HCT116 (cell line): ENCODE data around the gene NUAK2. TPM values are rescaled to one million over a fixed set of nuclear protein-coding genes. Genes with fewer than 3 reads are reported as not detected.

ENCODE experiments used
- ATAC-seq: fragments of 200-7000 bp; cut with Tn5 transposase; 2 replicates; pipeline ENCODE4 v1.9.1; 2020; ENCODE audit warnings: mild to moderate bottlenecking, moderate library complexity
- BruUV-seq: library from RNA; stranded (reverse); fragments of 400-500 nt; replicated peaks from 2 replicates; lab custom pipeline; 2021; lab: Mats Ljungman, UMichigan
- CTCF ChIA-PET: fragments of 300-600 bp; sonication (Branson Sonifier 250); formaldehyde crosslinking; loops from one replicate; lab custom pipeline; 2021; ENCODE audit warnings: antibody characterized with exemption; lab: Charles Lee
- POLR2A ChIA-PET: fragments of 300-600, 350-600 bp; sonication (Branson Sonifier 250); formaldehyde crosslinking; loops from one replicate; lab custom pipeline; 2021; ENCODE audit warnings: antibody characterized with exemption; lab: Charles Lee
- RAD21 ChIA-PET, 2 experiments: fragments of 300-600 bp; sonication (Branson Sonifier 250); formaldehyde crosslinking; loops; one replicate each; lab custom pipeline; 2023; ENCODE audit warnings: low total read pairs in 2 of 2; ENCODE audit not compliant: uncharacterized antibody in 2 of 2, unreplicated experiment in 2 of 2, low non-redundant PET in 1 of 2; lab: Charles Lee
- DNase-seq: peaks from one replicate; pipeline ENCODE4 v3.0.0-alpha.2; 2010; ENCODE audit warnings: low read depth, low spot score
- H2AFZ ChIP-seq: fragments of 200-600 bp; shearing (Covaris generic), sonication (generic); 2 replicates; pipeline ENCODE4 v1.6.1; 2017; ENCODE audit warnings: low read depth, mixed run types, mixed read lengths, antibody characterized with exemption, low read length; ENCODE audit not compliant: poor library complexity, severe bottlenecking
- H3K27ac ChIP-seq: 2 replicates; pipeline ENCODE4 v1.5.1; 2012; ENCODE audit warnings: low read depth, low read length
- H3K27me3 ChIP-seq: fragments of 200-600 bp; sonication (generic); 2 replicates; pipeline ENCODE4 v1.6.1; 2016; ENCODE audit warnings: mixed run types, low read length, mixed read lengths; ENCODE audit not compliant: insufficient read depth
- H3K36me3 ChIP-seq, 2 experiments: fragments of 200-500 bp in 1 of 2; fragments of 200-600 bp in 1 of 2; sonication (Bioruptor generic) in 1 of 2; sonication (generic) in 1 of 2; 2 replicates each; pipeline versions ENCODE4 v1.5.1 to v1.6.1; 2014 to 2016; ENCODE audit warnings: low read length in 2 of 2, inconsistent platforms in 1 of 2, mixed read lengths in 1 of 2, mixed run types in 1 of 2; ENCODE audit not compliant: insufficient read depth in 2 of 2, control insufficient read depth in 1 of 2
- H3K4me1 ChIP-seq, 2 experiments: fragments of 200-600 bp in 1 of 2; sonication (generic) in 1 of 2; 2 replicates each; pipeline versions ENCODE4 v1.5.1 to v1.6.1; 2012 to 2017; ENCODE audit warnings: low read length in 2 of 2, inconsistent platforms in 1 of 2, mild to moderate bottlenecking in 1 of 2, mixed read lengths in 1 of 2, mixed run types in 1 of 2, moderate library complexity in 1 of 2; ENCODE audit not compliant: insufficient read depth in 2 of 2, control insufficient read depth in 1 of 2
- H3K4me2 ChIP-seq: fragments of 200-600 bp; sonication (generic); 2 replicates; pipeline ENCODE4 v1.6.1; 2017; ENCODE audit warnings: mixed run types, low read length, mixed read lengths
- H3K4me3 ChIP-seq, 2 experiments: fragments of 200-600 bp in 1 of 2; sonication (generic) in 1 of 2; replicated peaks in 1 of 2; 2 replicates each; pipeline ENCODE4 v1.5.1; 2011 to 2016; ENCODE audit warnings: low read length in 2 of 2, control low read depth in 1 of 2, low read depth in 1 of 2, mild to moderate bottlenecking in 1 of 2, mixed read lengths in 1 of 2, mixed run types in 1 of 2
- H3K79me2 ChIP-seq: fragments of 200-600 bp; sonication (generic); 2 replicates; pipeline ENCODE4 v1.6.1; 2017; ENCODE audit warnings: mild to moderate bottlenecking, mixed run types, low read length, moderate library complexity, mixed read lengths; ENCODE audit not compliant: insufficient read depth
- H3K9ac ChIP-seq: fragments of 200-600 bp; sonication (generic); 2 replicates; pipeline ENCODE4 v1.6.1; 2016; ENCODE audit warnings: low read length, mixed read lengths
- H3K9me2 ChIP-seq: fragments of 200-600 bp; sonication (generic), shearing (Covaris generic); 2 replicates; pipeline ENCODE4 v1.6.1; 2017; ENCODE audit warnings: mixed run types, mild to moderate bottlenecking, moderate library complexity; ENCODE audit not compliant: insufficient read depth
- H3K9me3 ChIP-seq, 2 experiments: fragments of 200-500 bp in 1 of 2; fragments of 200-600 bp in 1 of 2; sonication (Bioruptor generic) in 1 of 2; sonication (generic) in 1 of 2; 2 replicates each; pipeline ENCODE4 v1.6.1; 2014 to 2017; ENCODE audit warnings: low read length in 2 of 2, mixed read lengths in 2 of 2, inconsistent platforms in 1 of 2, low read depth in 1 of 2, mild to moderate bottlenecking in 1 of 2, mixed run types in 1 of 2, moderate library complexity in 1 of 2; ENCODE audit not compliant: control insufficient read depth in 1 of 2, insufficient read depth in 1 of 2
- H4K20me1 ChIP-seq: fragments of 200-600 bp; sonication (generic), shearing (Covaris generic); 2 replicates; pipeline ENCODE4 v1.6.1; 2017; ENCODE audit warnings: mixed run types, mild to moderate bottlenecking, moderate library complexity; ENCODE audit not compliant: insufficient read depth
- ATF3 ChIP-seq: IDR thresholded peaks from 2 replicates; pipeline ENCODE4 v1.6.1; 2012
- CBX3 ChIP-seq: IDR thresholded peaks from 2 replicates; pipeline ENCODE4 v1.6.1; 2012; ENCODE audit warnings: low read depth
- EGR1 ChIP-seq: IDR thresholded peaks from 2 replicates; pipeline ENCODE4 v1.6.1; 2012; ENCODE audit warnings: low read depth
- EZH2 ChIP-seq: fragments of 200-600 bp; sonication (generic); IDR thresholded peaks from 2 replicates; pipeline ENCODE4 v1.6.1; 2017; ENCODE audit warnings: antibody characterized with exemption, mixed run types
- POLR2AphosphoS5 ChIP-seq: IDR thresholded peaks from 2 replicates; pipeline ENCODE4 v1.6.1; 2011; ENCODE audit warnings: mild to moderate bottlenecking, low read depth, low read length, moderate library complexity
- RAD21 ChIP-seq: IDR thresholded peaks from 2 replicates; pipeline ENCODE4 v1.6.1; 2012; ENCODE audit warnings: low read depth, mild to moderate bottlenecking
- SIN3A ChIP-seq: IDR thresholded peaks from 2 replicates; pipeline ENCODE4 v1.6.1; 2012; ENCODE audit warnings: low read depth
- SRF ChIP-seq: IDR thresholded peaks from 2 replicates; pipeline ENCODE4 v1.6.1; 2012; ENCODE audit warnings: low read depth
- intact Hi-C: fragments of 100-400 bp; cut with micrococcal nuclease; formaldehyde crosslinking; loops from 2 replicates; pipeline ENCODE4 v1.10.0; 2022
- total RNA-seq: library from RNA; stranded (reverse); gene quantifications from one replicate; pipeline ENCODE4 v1.2.1, GENCODE V29; 2021; ENCODE audit not compliant: unreplicated experiment
- TF ChIP-seq, protein P1 (sequence below), 3 experiments: fragments of 200-600 bp in 1 of 3; sonication (generic) in 1 of 3; IDR thresholded peaks in 2 of 3; conservative IDR thresholded peaks in 1 of 3; 2 replicates each; pipeline ENCODE4 v1.5.1; 2012 to 2017; ENCODE audit warnings: low read depth in 2 of 3, low read length in 2 of 3, antibody characterized with exemption in 1 of 3, borderline replicate concordance in 1 of 3, control low read depth in 1 of 3, mild to moderate bottlenecking in 1 of 3, mixed read lengths in 1 of 3, mixed run types in 1 of 3, moderate library complexity in 1 of 3; ENCODE audit not compliant: insufficient read depth in 1 of 3
- TF ChIP-seq, protein P2 (sequence below): IDR thresholded peaks from 2 replicates; pipeline ENCODE4 v1.6.1; 2011; ENCODE audit warnings: mild to moderate bottlenecking, low read length, moderate library complexity; ENCODE audit not compliant: insufficient replicate concordance; ENCODE audit errors: extremely low read depth

The NUAK2 gene
- total RNA-seq, 1 experiment from 2014 or later: 3.0 TPM

- ChIA-PET POLR2A (no interaction called here), RAD21 (no interaction called here)
These were observed 52.5 kb downstream of the NUAK2 start for GRCh38 chr1:205268846-205269680.

More at GRCh38 chr1:205268846-205269680, 52.5 kb downstream of the NUAK2 start:
- Histone ChIP-seq H3K27ac (no peak overlapping the region), H3K4me2 (no peak overlapping the region), H2AFZ (no peak overlapping the region), H3K4me3 (no peak overlapping the region), H3K9ac (no peak overlapping the region), H4K20me1 (no peaks in the 10 kb centered on the region), H3K36me3 (no peaks in the 10 kb centered on the region), H3K9me2 (no peaks in the 10 kb centered on the region), H3K27me3 (no peaks in the 10 kb centered on the region), H3K9me3 (no peaks in the 10 kb centered on the region), H3K79me2 (no peaks in the 10 kb centered on the region), H3K4me1 (peaks cover 24 to 54% of the 10 kb centered on the region in 2 experiments)
- TF ChIP-seq CBX3 (no peak), EGR1 (no peak), SIN3A (no peak), SRF (no peak), EZH2 (no peak), ATF3 (no peak), POLR2AphosphoS5 (no peak), RAD21 (no peak)
- TF ChIP-seq, protein P1, sequence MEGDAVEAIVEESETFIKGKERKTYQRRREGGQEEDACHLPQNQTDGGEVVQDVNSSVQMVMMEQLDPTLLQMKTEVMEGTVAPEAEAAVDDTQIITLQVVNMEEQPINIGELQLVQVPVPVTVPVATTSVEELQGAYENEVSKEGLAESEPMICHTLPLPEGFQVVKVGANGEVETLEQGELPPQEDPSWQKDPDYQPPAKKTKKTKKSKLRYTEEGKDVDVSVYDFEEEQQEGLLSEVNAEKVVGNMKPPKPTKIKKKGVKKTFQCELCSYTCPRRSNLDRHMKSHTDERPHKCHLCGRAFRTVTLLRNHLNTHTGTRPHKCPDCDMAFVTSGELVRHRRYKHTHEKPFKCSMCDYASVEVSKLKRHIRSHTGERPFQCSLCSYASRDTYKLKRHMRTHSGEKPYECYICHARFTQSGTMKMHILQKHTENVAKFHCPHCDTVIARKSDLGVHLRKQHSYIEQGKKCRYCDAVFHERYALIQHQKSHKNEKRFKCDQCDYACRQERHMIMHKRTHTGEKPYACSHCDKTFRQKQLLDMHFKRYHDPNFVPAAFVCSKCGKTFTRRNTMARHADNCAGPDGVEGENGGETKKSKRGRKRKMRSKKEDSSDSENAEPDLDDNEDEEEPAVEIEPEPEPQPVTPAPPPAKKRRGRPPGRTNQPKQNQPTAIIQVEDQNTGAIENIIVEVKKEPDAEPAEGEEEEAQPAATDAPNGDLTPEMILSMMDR (IDR thresholded peaks at IDR 0.05 in 2 of 3, conservative IDR thresholded peaks at IDR 0.05 in 1 of 3; ENCODE audit: borderline replicate concordance in 1 of 3, insufficient read depth in 1 of 3, low read depth in 2 of 3, low read length in 2 of 3): no peak
- TF ChIP-seq, protein P2, sequence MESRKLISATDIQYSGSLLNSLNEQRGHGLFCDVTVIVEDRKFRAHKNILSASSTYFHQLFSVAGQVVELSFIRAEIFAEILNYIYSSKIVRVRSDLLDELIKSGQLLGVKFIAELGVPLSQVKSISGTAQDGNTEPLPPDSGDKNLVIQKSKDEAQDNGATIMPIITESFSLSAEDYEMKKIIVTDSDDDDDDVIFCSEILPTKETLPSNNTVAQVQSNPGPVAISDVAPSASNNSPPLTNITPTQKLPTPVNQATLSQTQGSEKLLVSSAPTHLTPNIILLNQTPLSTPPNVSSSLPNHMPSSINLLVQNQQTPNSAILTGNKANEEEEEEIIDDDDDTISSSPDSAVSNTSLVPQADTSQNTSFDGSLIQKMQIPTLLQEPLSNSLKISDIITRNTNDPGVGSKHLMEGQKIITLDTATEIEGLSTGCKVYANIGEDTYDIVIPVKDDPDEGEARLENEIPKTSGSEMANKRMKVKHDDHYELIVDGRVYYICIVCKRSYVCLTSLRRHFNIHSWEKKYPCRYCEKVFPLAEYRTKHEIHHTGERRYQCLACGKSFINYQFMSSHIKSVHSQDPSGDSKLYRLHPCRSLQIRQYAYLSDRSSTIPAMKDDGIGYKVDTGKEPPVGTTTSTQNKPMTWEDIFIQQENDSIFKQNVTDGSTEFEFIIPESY: no peak
- no TSS peak for BruUV-seq
- intact Hi-C loops: no loop called here
- ATAC-seq: no peak
- no peak for DNase-seq
- CTCF ChIA-PET: interaction anchor here (1.1 to 9.3 kb wide), 2 partner anchors 55 to 56 kb away, joined by 5 to 397 read pairs; partner anchors contain the start of gene NUAK2
